A549 (cell line): ENCODE data around the gene PTPRG. TPM values are rescaled to one million over a fixed set of nuclear protein-coding genes. Genes with fewer than 3 reads are reported as not detected.

Experiments used
- ATAC-seq, 2 experiments: fragments of 200-7000 bp in 1 of 2; fragments of >200 bp in 1 of 2; cut with Nextera tagmentation in 1 of 2; cut with Tn5 transposase in 1 of 2; 3 replicates each; pipeline versions ENCODE4 v1.8.0 to v1.9.1; 2018 to 2020; ENCODE audit warnings: mild to moderate bottlenecking in 1 of 2, moderate library complexity in 1 of 2
- CTCF ChIA-PET: fragments of 300-600 bp; sonication (Branson Sonifier 250); formaldehyde crosslinking; extraction: SDS; loops from one replicate; lab custom pipeline; 2021; ENCODE audit warnings: antibody characterized with exemption, inconsistent platforms; lab: Yijun Ruan, JAX
- POLR2A ChIA-PET: fragments of 350-600 bp; formaldehyde crosslinking; extraction: SDS; loops from one replicate; lab custom pipeline; 2021; ENCODE audit warnings: antibody characterized with exemption, inconsistent platforms; lab: Yijun Ruan, JAX
- DNase-seq, 2 experiments: peaks; one replicate each; pipeline versions ENCODE4 v3.0.0 to v3.0.0-alpha.2; 2011 to 2016; ENCODE audit warnings: low read depth in 1 of 2, low spot score in 1 of 2
- FAIRE-seq: peaks from 2 replicates; lab custom pipeline; 2011; peaks lifted over from hg19 to GRCh38; lab: Jason Lieb, UNC
- H3K27ac ChIP-seq, 2 experiments: fragments of >200 bp; sonication (Bioruptor Twin); formaldehyde crosslinking; 3 replicates each; pipeline ENCODE4 v1.5.1; 2016 to 2017
- H3K4me1 ChIP-seq: fragments of >200 bp; sonication (Bioruptor Twin); formaldehyde crosslinking; 3 replicates; pipeline ENCODE4 v1.6.1; 2016
- H3K4me2 ChIP-seq: fragments of >200 bp; sonication (Bioruptor Twin); formaldehyde crosslinking; 3 replicates; pipeline ENCODE4 v1.6.1; 2016
- H3K4me3 ChIP-seq: fragments of >200 bp; sonication (Bioruptor Twin); formaldehyde crosslinking; 3 replicates; pipeline ENCODE4 v1.5.1; 2016
- H3K9me3 ChIP-seq: fragments of >200 bp; sonication (Bioruptor Twin); formaldehyde crosslinking; 3 replicates; pipeline ENCODE4 v1.6.1; 2016
- CBX2 ChIP-seq: fragments of 200-600 bp; sonication (generic); IDR thresholded peaks from 2 replicates; pipeline ENCODE4 v1.6.1; 2016; ENCODE audit warnings: low read depth, mild to moderate bottlenecking, borderline replicate concordance
- CBX8 ChIP-seq: fragments of 200-600 bp; sonication (generic); IDR thresholded peaks from 2 replicates; pipeline ENCODE4 v1.6.1; 2016
- CEBPB ChIP-seq, 2 experiments: fragments of >200 bp in 1 of 2; sonication (Bioruptor Twin) in 1 of 2; formaldehyde crosslinking in 1 of 2; IDR thresholded peaks; 2 replicates each; pipeline ENCODE4 v1.6.1; 2012 to 2016
- EHF ChIP-seq: fragments of 250-450 bp; sonication (Bioruptor Pico); IDR thresholded peaks from 2 replicates; pipeline ENCODE4 v1.5.0; 2020; ENCODE audit warnings: mild to moderate bottlenecking
- EHMT2 ChIP-seq: fragments of 200-600 bp; sonication (generic); IDR thresholded peaks from 2 replicates; pipeline ENCODE4 v1.6.1; 2016; ENCODE audit warnings: antibody characterized with exemption, low read depth, mild to moderate bottlenecking, moderate library complexity
- EP300 ChIP-seq, 2 experiments: fragments of >200 bp; sonication (Bioruptor Twin); formaldehyde crosslinking; IDR thresholded peaks; 2 replicates in 1 of 2; 3 replicates in 1 of 2; pipeline ENCODE4 v1.6.1; 2016 to 2017
- ESRRA ChIP-seq: fragments of 150-350 bp; IDR thresholded peaks from 2 replicates; pipeline ENCODE4 v1.6.1; 2014; ENCODE audit warnings: mild to moderate bottlenecking, low read length, borderline replicate concordance
- FOSB ChIP-seq: fragments of 250-450 bp; sonication (Bioruptor Pico); IDR thresholded peaks from 2 replicates; pipeline ENCODE4 v1.5.0; 2020; ENCODE audit warnings: mild to moderate bottlenecking, moderate library complexity
- HDAC2 ChIP-seq: fragments of 200-600 bp; sonication (generic); IDR thresholded peaks from 2 replicates; pipeline ENCODE4 v1.6.1; 2016
- HOXB13 ChIP-seq: fragments of 250-450 bp; sonication (Bioruptor Pico); IDR thresholded peaks from 2 replicates; pipeline ENCODE4 v1.5.0; 2020; ENCODE audit warnings: low read depth, mild to moderate bottlenecking, moderate library complexity
- JUN ChIP-seq, 2 experiments: fragments of >200 bp; sonication (Bioruptor Twin); formaldehyde crosslinking; IDR thresholded peaks; 2 replicates in 1 of 2; 3 replicates in 1 of 2; pipeline ENCODE4 v1.6.1; 2016 to 2017
- MAFK ChIP-seq: fragments of 450-650 bp; IDR thresholded peaks from 2 replicates; pipeline ENCODE4 v1.6.1; 2014; ENCODE audit not compliant: partially characterized antibody
- MAZ ChIP-seq: fragments of 150-350 bp; IDR thresholded peaks from 2 replicates; pipeline ENCODE4 v1.6.1; 2014; ENCODE audit warnings: antibody characterized with exemption, low read depth, low read length, borderline replicate concordance
- NPAS2 ChIP-seq: fragments of 250-450 bp; sonication (Bioruptor Pico); IDR thresholded peaks from 2 replicates; pipeline ENCODE4 v1.8.0; 2022; ENCODE audit warnings: mild to moderate bottlenecking, moderate library complexity, borderline replicate concordance
- PHF8 ChIP-seq: fragments of 200-600 bp; sonication (generic); IDR thresholded peaks from 2 replicates; pipeline ENCODE4 v1.6.1; 2016; ENCODE audit warnings: low read depth, mild to moderate bottlenecking, antibody characterized with exemption, moderate library complexity, borderline replicate concordance
- POLR2A ChIP-seq: IDR thresholded peaks from 2 replicates; pipeline ENCODE4 v1.6.1; 2012; ENCODE audit warnings: mild to moderate bottlenecking, low read length
- POLR2AphosphoS2 ChIP-seq: conservative IDR thresholded peaks from 2 replicates; pipeline ENCODE4 v1.6.1; 2012; ENCODE audit warnings: low read length, improper control_type of control experiment, inconsistent platforms
- RAD21 ChIP-seq, 2 experiments: fragments of >200 bp in 1 of 2; sonication (Bioruptor Twin) in 1 of 2; formaldehyde crosslinking in 1 of 2; IDR thresholded peaks in 1 of 2; conservative IDR thresholded peaks in 1 of 2; 2 replicates in 1 of 2; 3 replicates in 1 of 2; pipeline ENCODE4 v1.6.1; 2012 to 2018; ENCODE audit warnings: inconsistent platforms in 1 of 2
- RARB ChIP-seq: fragments of 250-450 bp; sonication (Bioruptor Pico); IDR thresholded peaks from 2 replicates; pipeline ENCODE4 v1.8.0; 2021; ENCODE audit warnings: mild to moderate bottlenecking, moderate library complexity
- RCOR1 ChIP-seq: fragments of 150-350 bp; IDR thresholded peaks from 2 replicates; pipeline ENCODE4 v1.6.1; 2014; ENCODE audit warnings: antibody characterized with exemption, low read length, low read depth
- RFX5 ChIP-seq: fragments of 450-650 bp; IDR thresholded peaks from 2 replicates; pipeline ENCODE4 v1.7.1; 2014; ENCODE audit warnings: antibody characterized with exemption, mild to moderate bottlenecking, moderate library complexity
- TFCP2L1 ChIP-seq: fragments of 250-450 bp; sonication (Bioruptor Pico); IDR thresholded peaks from 2 replicates; pipeline ENCODE4 v1.5.0; 2021; ENCODE audit warnings: mild to moderate bottlenecking
- ZC3H11A ChIP-seq: fragments of 450-650 bp; IDR thresholded peaks from 2 replicates; pipeline ENCODE4 v1.6.1; 2014; ENCODE audit warnings: antibody characterized with exemption, mild to moderate bottlenecking
- ZNF302 ChIP-seq: fragments of 250-450 bp; sonication (Bioruptor Pico); IDR thresholded peaks from 2 replicates; pipeline ENCODE4 v1.9.0; 2021; ENCODE audit warnings: inconsistent platforms, mild to moderate bottlenecking, moderate library complexity
- WGBS: methylation state at CpG from one replicate; pipeline ENCODE4 v1.1.6; 2017; ENCODE audit errors: missing lambda C conversion rate; 5-methylcytosine and 5-hydroxymethylcytosine counted together
- polyA plus RNA-seq, 4 experiments: library from polyadenylated mRNA; depleted of rRNA in 3 of 4; stranded (reverse); fragments of >200 nt; fragmentation: RNase III in 1 of 4; extraction: RNeasy Plus Mini Kit Qiagen cat#74134 plus additional on column Dnase treatment in 1 of 4; gene quantifications; 2 replicates in 3 of 4; 3 replicates in 1 of 4; pipeline ENCODE4 v1.2.3, GENCODE V29; 2011 to 2017
- TF ChIP-seq, protein P1 (sequence below): fragments of >200 bp; sonication (Bioruptor Twin); formaldehyde crosslinking; IDR thresholded peaks from 3 replicates; pipeline ENCODE4 v1.6.1; 2016
- TF ChIP-seq, protein P2 (sequence below): fragments of >200 bp; sonication (Bioruptor Twin); formaldehyde crosslinking; IDR thresholded peaks from 2 replicates; pipeline ENCODE4 v1.6.1; 2016
- TF ChIP-seq, protein P3 (sequence below): IDR thresholded peaks from 2 replicates; pipeline ENCODE4 v1.6.1; 2012
- TF ChIP-seq, protein P4 (sequence below): fragments of 450-650 bp; IDR thresholded peaks from 2 replicates; pipeline ENCODE4 v1.6.1; 2014; ENCODE audit warnings: antibody characterized with exemption

PTPRG gene
- polyA plus RNA-seq, 2 of the 4 experiments (the other 2 are of a cell fraction), result 4.5 to 4.8 TPM

DNA sequence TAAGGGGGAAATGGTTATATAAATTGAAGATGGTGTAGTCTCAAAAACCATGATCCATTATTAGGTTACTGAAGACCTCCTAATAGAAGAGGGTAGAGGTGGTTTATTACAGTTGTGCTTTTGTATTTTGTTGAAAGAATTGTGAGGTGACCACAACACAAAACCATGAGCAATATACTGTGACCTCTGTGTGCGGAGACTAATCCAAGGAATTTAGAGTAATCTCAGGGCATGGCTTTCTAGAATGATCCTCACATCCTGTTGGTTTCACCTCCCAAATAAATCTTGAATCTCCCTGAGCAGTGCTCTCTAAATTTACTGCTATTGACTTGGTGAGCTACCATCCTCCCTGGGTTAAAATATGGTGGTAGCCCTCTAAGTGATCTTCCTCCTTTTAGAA lies 52.3 kb downstream of the PTPRG start:
- FAIRE-seq, result no peak
- TF ChIP-seq RCOR1 (no peak), NPAS2 (CRISPR knock-in tag) (no peak), RFX5 (no peak), JUN (IDR thresholded peaks at IDR 0.05) (no peak), RARB (no peak), PHF8 (no peak), MAZ (no peak), TFCP2L1 (CRISPR knock-in tag) (no peak), MAFK (no peak), RAD21 (conservative IDR thresholded peaks at IDR 0.05 in 1 of 2, IDR thresholded peaks at IDR 0.05 in 1 of 2) (no peak), CBX2 (no peak), POLR2AphosphoS2 (no peak), HDAC2 (no peak), CBX8 (no peak), ZC3H11A (no peak)
- TF ChIP-seq, protein P1, sequence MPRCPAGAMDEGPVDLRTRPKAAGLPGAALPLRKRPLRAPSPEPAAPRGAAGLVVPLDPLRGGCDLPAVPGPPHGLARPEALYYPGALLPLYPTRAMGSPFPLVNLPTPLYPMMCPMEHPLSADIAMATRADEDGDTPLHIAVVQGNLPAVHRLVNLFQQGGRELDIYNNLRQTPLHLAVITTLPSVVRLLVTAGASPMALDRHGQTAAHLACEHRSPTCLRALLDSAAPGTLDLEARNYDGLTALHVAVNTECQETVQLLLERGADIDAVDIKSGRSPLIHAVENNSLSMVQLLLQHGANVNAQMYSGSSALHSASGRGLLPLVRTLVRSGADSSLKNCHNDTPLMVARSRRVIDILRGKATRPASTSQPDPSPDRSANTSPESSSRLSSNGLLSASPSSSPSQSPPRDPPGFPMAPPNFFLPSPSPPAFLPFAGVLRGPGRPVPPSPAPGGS, result no peak
- TF ChIP-seq, protein P2, sequence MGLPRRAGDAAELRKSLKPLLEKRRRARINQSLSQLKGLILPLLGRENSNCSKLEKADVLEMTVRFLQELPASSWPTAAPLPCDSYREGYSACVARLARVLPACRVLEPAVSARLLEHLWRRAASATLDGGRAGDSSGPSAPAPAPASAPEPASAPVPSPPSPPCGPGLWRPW, result no peak
- TF ChIP-seq, protein P3, sequence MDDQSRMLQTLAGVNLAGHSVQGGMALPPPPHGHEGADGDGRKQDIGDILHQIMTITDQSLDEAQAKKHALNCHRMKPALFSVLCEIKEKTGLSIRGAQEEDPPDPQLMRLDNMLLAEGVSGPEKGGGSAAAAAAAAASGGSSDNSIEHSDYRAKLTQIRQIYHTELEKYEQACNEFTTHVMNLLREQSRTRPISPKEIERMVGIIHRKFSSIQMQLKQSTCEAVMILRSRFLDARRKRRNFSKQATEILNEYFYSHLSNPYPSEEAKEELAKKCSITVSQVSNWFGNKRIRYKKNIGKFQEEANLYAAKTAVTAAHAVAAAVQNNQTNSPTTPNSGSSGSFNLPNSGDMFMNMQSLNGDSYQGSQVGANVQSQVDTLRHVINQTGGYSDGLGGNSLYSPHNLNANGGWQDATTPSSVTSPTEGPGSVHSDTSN, result no peak
- DNase-seq, result no peak
- Histone ChIP-seq H3K27ac (no peak overlapping the region), H3K4me3 (no peak overlapping the region), H3K9me3 (no peaks in the 10 kb centered on the region), H3K4me2 (no peak overlapping the region), H3K4me1 (peaks cover 7% of the 10 kb centered on the region; the same call in 1 of the 3 replicates)
- POLR2A ChIA-PET, result no interaction called here
- WGBS, result 57% methylated on average over 1 of the region's 1 CpG
- no peak for ATAC-seq
- CTCF ChIA-PET, result no interaction called here

DNA sequence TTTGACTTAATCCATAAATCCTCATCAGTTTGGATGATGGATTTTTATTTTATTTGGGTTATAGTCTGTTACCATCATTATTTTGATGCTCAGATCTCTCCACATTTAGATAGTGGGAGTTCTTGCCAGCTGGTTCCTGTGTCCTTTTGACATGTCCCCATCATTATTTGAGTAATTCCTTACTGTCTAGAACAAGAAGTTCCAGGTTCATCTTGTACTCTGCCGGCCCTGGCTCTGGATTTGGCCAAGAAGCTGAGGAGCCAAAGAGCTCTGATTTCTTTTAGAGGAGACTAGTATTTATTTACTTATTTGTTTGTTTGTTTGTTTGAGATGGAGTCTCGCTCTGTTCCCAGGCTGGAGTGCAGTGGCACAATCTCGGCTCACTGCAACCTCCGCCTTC lies 54.3 kb downstream of the PTPRG start:
- CTCF ChIA-PET, result interaction anchor here (0.5 kb wide), 1 partner anchor 34 kb away, joined by 3 read pairs; no protein-coding TSS in a partner anchor
- 59% methylated on average over 4 of the region's 4 CpGs for WGBS
- FAIRE-seq (no peak), ATAC-seq (no peak), DNase-seq (no peak)
- no peaks in the 10 kb centered on the region for H3K9me3 ChIP-seq
- peaks cover 7% of the 10 kb centered on the region; the same call in 1 of the 3 replicates for H3K4me1 ChIP-seq
- no peak overlapping the region; a peak in 1 of 6 replicates for H3K27ac ChIP-seq
- no peak overlapping the region for H3K4me2 ChIP-seq
- POLR2A ChIA-PET, result interaction anchor here (0.9 kb wide), 1 partner anchor 10 kb away, joined by 3 read pairs; no protein-coding TSS in a partner anchor
- no peak overlapping the region for H3K4me3 ChIP-seq
- TF ChIP-seq EP300 (IDR thresholded peaks at IDR 0.05) (no peak), HOXB13 (no peak), EHMT2 (no peak), ESRRA (no peak), JUN (IDR thresholded peaks at IDR 0.05) (no peak), POLR2A (no peak), CEBPB (IDR thresholded peaks at IDR 0.05) (no peak), FOSB (CRISPR knock-in tag) (no peak), ZNF302 (CRISPR knock-in tag) (no peak), EHF (no peak)
- TF ChIP-seq, protein P4, sequence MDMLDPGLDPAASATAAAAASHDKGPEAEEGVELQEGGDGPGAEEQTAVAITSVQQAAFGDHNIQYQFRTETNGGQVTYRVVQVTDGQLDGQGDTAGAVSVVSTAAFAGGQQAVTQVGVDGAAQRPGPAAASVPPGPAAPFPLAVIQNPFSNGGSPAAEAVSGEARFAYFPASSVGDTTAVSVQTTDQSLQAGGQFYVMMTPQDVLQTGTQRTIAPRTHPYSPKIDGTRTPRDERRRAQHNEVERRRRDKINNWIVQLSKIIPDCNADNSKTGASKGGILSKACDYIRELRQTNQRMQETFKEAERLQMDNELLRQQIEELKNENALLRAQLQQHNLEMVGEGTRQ, result no peak
- TF ChIP-seq, protein P3, result no peak
